HuH-7.5 (cell line): ENCODE data around the gene ABCA4.

ENCODE experiments used
- DNase-seq: peaks from one replicate; pipeline ENCODE4 v3.0.0; 2011; ENCODE audit warnings: low spot score

ABCA4 gene

GRCh38 chr1:94083681-94084080 lies 37.3 kb downstream of the ABCA4 start:
- DNase-seq: no peak

GRCh38 chr1:94081566-94082344 lies 39.2 kb downstream of the ABCA4 start:
- DNase-seq: no peak

DNA sequence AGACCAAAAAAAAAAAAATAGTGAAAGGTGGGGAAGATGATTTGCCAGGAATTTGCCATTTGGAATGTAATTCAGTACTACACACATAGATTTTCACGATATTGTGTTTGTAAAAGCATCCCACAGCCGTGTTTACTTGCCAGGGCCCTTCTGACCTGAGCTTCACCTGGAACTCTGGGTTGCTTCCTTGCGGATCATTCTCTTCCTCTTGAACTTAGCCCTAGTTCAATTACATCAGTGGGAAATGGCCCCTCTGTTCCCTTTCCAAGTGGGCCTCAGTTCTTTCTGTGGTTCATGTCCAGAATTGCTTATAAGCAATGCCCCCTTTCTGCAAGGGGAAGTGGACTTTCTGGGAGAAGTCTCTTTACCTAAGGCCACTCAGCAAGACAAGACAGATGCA lies 41.0 kb downstream of the ABCA4 start:
- DNase-seq: no peak

GRCh38 chr1:94079080-94079940 lies 41.6 kb downstream of the ABCA4 start:
- no peak for DNase-seq

- DNase-seq: no peak
Measured at GRCh38 chr1:94072840-94073522, 48.0 kb downstream of the ABCA4 start.

- DNase-seq: no peak
Measured at GRCh38 chr1:94071976-94072375, 49.0 kb downstream of the ABCA4 start.

GRCh38 chr1:94071391-94071790 lies 49.6 kb downstream of the ABCA4 start:
- no peak for DNase-seq

DNA sequence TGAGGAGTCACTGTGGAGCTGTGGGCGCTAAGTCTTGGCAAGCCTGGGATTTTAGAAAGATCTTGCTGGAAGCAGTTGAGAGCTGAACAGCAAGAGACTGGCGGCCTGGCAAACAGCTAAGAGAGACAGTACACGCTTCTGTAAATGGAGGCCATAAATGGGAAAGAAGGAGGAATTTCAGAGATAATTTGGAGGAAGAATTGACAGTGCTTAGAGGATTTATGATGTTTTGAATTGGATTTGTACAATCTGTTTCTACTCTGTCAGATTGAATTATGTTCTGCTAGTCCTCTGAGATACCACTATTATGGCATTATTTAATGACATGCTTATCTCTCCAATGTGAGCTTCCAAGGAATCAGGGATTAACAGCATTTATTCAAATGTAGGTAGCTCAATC lies 50.1 kb downstream of the ABCA4 start:
- DNase-seq: no peak

DNA sequence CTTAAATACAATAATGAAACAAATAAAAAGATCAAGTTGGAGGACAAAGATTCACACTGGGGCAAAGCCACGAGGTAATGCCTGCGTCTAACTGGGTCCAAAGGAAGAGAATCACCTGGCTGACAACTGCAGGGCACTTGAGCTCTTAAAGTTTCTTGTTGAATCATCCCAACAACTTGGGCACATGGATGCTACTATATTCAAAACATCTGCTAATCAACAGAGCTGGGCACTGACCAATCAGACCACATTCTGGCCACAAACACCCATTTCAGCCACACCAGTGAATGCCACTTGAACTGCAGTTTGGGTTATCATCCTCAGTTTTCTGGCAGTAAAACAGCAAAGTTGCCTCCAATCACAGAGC lies 51.0 kb downstream of the ABCA4 start:
- DNase-seq: no peak

- DNase-seq: no peak
Measured at GRCh38 chr1:94068999-94069918, 51.7 kb downstream of the ABCA4 start.

GRCh38 chr1:94068096-94068998 lies 52.6 kb downstream of the ABCA4 start:
- no peak for DNase-seq

GRCh38 chr1:94067196-94067595 lies 53.8 kb downstream of the ABCA4 start:
- no peak for DNase-seq

DNA sequence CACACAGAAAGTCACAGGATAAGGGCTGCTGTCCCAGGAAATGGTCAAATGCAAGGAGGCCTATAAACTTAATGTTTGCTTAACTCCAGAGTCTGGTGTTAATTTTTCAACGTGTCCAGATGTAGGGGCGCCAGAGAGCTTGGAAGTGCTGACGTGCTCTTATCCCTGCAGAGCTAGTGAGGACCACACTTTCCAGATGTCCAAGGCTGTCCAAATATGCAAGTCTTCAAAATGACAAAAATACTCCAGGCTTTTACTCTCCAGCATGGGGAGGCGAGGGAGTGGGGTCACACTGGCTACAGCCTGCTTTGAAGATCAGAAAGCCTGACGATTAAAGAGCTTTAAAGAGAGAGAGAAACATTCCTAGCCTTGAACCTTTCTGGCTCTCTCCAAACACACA lies 57.6 kb downstream of the ABCA4 start:
- DNase-seq: no peak

- DNase-seq: peak; percentile 70
Measured at GRCh38 chr1:94061513-94062443, 59.2 kb downstream of the ABCA4 start.

- DNase-seq: no peak
Measured at GRCh38 chr1:94060720-94061119, 60.2 kb downstream of the ABCA4 start.

- DNase-seq: no peak
Measured at GRCh38 chr1:94058766-94059165, 62.2 kb downstream of the ABCA4 start.

DNA sequence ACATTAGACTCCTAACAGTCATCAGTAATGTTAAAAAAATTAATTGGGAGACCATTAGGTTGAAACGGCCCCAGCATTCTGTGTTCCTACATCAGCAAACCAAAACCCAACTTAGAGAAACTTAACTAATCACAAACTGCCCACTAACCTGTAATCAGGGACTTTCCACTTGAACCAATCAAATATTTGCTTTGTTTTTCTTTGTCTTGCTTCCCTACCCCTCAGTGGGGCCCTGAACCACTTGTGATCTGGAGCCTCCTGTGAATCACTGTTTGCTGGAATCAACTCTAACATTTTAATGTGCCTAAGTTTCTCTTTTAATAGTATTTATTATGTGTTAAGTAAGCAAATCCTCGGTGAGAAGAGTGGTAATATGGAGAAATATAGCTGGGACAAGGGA lies 64.0 kb downstream of the ABCA4 start:
- DNase-seq: no peak

DNA sequence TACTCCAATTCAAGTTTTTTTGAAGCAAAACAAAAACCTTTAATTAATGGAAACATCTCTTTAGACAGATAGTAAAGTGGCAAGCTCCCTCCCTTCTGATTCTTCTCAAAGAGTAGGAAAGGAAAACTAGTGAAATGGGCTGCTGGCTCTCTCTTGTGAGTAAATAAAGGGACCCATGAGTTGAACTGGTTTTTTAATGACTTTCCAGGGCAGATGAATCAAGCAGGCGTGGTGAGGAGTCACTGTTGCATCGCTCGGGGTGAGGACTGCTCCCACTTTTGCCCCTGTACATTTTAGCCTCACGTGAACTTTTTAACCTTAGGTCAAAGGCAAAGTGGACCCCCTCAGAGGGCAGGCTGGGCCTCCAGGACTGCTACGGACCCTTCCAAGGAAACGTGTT lies 64.8 kb downstream of the ABCA4 start:
- DNase-seq: no peak

DNA sequence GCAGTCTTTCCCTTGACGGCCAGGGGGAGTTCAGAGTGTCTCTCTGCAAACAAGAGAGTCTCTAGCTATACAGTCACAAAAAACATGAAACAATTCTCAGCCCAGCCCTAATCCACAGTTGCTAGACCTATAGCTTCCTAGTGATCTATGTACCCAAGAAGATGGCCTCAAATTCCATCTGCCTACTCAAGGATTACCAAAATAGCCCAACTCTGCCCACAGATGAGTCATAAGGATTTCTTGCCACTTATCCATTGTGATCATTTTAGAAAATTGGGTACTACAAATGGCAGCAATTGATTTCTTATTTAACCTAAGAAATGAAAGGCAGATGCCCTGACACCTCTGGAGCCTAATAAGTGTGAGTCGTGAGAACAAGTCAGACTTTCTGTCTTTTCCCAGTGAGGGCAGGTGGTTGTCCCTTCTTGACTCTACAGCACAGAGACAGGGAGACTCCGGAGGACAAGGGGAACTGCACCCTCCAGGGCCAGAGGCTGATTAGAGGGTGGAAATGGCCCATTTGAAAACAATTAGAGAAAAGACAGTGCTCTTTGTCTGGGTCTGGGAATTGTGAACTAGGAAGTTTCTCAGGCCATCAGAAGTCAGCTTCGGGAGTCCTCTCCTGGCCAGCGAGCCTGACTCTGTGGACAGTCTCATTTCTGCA lies 65.4 kb downstream of the ABCA4 start:
- no peak for DNase-seq
